Upper lobe of left lung (tissue), 6 donors: ENCODE results near the gene SUSD3. TPM values are rescaled to one million over a fixed set of nuclear protein-coding genes. Genes with fewer than 3 reads are reported as not detected.
A peak's percentile ranks its signal among the peaks of the same experiment; 100 is the strongest.

Experiments used
- ATAC-seq, 2 donors: fragments of 200-7000 bp; cut with Tn5 transposase; one replicate each; pipeline ENCODE4 v1.9.1; 2022; ENCODE audit warnings: mild to moderate bottlenecking in 2 of 2, moderate library complexity in 2 of 2; ENCODE audit not compliant: low FRiP score in 2 of 2
- DNase-seq, 2 donors: peaks; one replicate each; pipeline ENCODE4 v3.0.0-alpha.2; 2019 to 2020
- H3K27ac ChIP-seq, 4 donors: fragments of 200-600 bp; sonication (generic); one replicate each; pipeline ENCODE4 v1.5.1; 2016 to 2019
- H3K27me3 ChIP-seq, 4 donors: fragments of 200-600 bp; sonication (generic); one replicate each; pipeline ENCODE4 v1.5.1; 2017 to 2019
- H3K36me3 ChIP-seq, 4 donors: fragments of 200-600 bp; sonication (generic); one replicate each; pipeline ENCODE4 v1.5.1; 2016 to 2019
- H3K4me1 ChIP-seq, 4 donors: fragments of 200-600 bp; sonication (generic); one replicate each; pipeline ENCODE4 v1.5.1; 2018 to 2019
- H3K4me3 ChIP-seq, 4 donors: fragments of 200-600 bp; sonication (generic); one replicate each; pipeline ENCODE4 v1.5.1; 2017 to 2019; ENCODE audit warnings: mild to moderate bottlenecking in 2 of 4, moderate library complexity in 1 of 4
- H3K9me3 ChIP-seq, 4 donors: fragments of 200-600 bp; sonication (generic); one replicate each; pipeline ENCODE4 v1.5.1; 2018 to 2019
- EP300 ChIP-seq, 4 donors: sonication (generic); formaldehyde crosslinking; IDR thresholded peaks; one replicate each; pipeline ENCODE4 v1.5.1; 2017; ENCODE audit warnings: antibody characterized with exemption in 4 of 4, control low read depth in 2 of 4
- POLR2A ChIP-seq, 4 donors: fragments of 450-650 bp; IDR thresholded peaks; one replicate each; pipeline ENCODE4 v1.5.1; 2016 to 2017; ENCODE audit warnings: antibody characterized with exemption in 4 of 4, mild to moderate bottlenecking in 2 of 4
- POLR2AphosphoS5 ChIP-seq, 2 donors: sonication (generic); formaldehyde crosslinking; IDR thresholded peaks; one replicate each; pipeline ENCODE4 v1.5.1; 2017; ENCODE audit warnings: antibody characterized with exemption in 2 of 2
- WGBS, 2 donors: methylation state at CpG; one replicate each; pipeline ENCODE4 v1.1.5; 2017 to 2018; 5-methylcytosine and 5-hydroxymethylcytosine counted together
- total RNA-seq, 6 donors: library from RNA; depleted of rRNA in 4 of 6; stranded (reverse); fragments of >200 nt in 4 of 6; gene quantifications; one replicate each; pipeline versions ENCODE4 v1.1.0 to v1.2.1, GENCODE V29; 2016 to 2021
- TF ChIP-seq, protein P1 (sequence below), 6 experiments: fragments of 450-650 bp in 4 of 6; fragments of 200-600 bp in 2 of 6; sonication (generic) in 2 of 6; IDR thresholded peaks; one replicate each; pipeline ENCODE4 v1.5.1; 2016 to 2019; ENCODE audit warnings: antibody characterized with exemption in 6 of 6
- donor health status: DM: no; HTN: no; CAD: no; lungs with moderate emphysema.
- donor health status: DM: no; HTN: yes; CAD: no; lungs with severe emphysema.

The SUSD3 gene
- total RNA-seq, 6 donors from 2014 or later: 3.9 to 17.8 (median 5.2) TPM

DNA sequence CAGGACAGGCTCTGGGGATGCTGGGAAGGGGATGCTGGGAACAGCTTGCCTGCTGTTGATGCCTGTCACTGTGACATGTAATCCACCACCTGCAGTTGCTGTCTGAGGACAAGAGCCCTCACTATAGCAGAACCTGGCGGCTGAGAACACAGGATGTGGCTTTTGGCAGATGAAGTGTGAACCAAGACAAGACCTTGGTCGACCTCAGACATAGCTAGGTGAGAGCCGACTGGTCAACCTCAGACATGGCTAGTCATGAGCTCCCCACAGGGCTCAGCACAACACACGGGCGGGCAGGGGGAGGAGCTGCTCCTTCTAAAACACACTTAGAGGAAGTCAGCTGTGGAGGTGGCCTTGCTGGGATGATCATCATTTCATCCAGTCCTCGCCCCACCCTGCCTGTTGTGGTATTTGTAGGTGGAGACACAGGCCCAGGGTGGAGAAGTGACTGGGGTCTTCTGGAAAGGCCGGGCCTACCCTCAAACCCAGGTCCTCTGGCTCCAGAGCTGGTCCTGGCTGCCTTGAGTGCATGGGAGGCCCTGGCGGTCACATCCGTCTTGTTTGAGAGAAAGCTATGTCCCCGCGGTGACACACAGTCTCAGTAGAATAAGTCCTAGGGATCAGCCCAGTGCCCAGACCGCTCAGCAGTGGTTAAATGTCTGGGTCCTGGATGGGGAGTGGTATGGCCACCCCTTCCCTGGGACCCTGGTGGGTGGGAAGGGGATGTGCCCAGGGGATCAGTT lies 6.1 kb downstream of the SUSD3 start:
- Histone ChIP-seq H3K4me1 (peaks cover 2 to 21% (median 16%) of the 10 kb centered on the region in 4 donors), H3K27ac (peak overlapping the region in 1 of 4 donors; percentile 48), H3K4me3 (no peak overlapping the region), H3K27me3 (no peaks in the 10 kb centered on the region), H3K36me3 (no peaks in the 10 kb centered on the region), H3K9me3 (no peaks in the 10 kb centered on the region)
- TF ChIP-seq POLR2AphosphoS5 (IDR thresholded peaks at IDR 0.05): peak in 1 of 2 donors; percentile 12
- TF ChIP-seq, protein P1, sequence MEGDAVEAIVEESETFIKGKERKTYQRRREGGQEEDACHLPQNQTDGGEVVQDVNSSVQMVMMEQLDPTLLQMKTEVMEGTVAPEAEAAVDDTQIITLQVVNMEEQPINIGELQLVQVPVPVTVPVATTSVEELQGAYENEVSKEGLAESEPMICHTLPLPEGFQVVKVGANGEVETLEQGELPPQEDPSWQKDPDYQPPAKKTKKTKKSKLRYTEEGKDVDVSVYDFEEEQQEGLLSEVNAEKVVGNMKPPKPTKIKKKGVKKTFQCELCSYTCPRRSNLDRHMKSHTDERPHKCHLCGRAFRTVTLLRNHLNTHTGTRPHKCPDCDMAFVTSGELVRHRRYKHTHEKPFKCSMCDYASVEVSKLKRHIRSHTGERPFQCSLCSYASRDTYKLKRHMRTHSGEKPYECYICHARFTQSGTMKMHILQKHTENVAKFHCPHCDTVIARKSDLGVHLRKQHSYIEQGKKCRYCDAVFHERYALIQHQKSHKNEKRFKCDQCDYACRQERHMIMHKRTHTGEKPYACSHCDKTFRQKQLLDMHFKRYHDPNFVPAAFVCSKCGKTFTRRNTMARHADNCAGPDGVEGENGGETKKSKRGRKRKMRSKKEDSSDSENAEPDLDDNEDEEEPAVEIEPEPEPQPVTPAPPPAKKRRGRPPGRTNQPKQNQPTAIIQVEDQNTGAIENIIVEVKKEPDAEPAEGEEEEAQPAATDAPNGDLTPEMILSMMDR (IDR thresholded peaks at IDR 0.05): no peak
- WGBS, 2 donors: 52 to 64% methylated on average over 7 to 12 of the region's 12 CpGs
- ATAC-seq (peak; percentile 52 to 70), DNase-seq (peak in 1 of 2 donors; percentile 65)

DNA sequence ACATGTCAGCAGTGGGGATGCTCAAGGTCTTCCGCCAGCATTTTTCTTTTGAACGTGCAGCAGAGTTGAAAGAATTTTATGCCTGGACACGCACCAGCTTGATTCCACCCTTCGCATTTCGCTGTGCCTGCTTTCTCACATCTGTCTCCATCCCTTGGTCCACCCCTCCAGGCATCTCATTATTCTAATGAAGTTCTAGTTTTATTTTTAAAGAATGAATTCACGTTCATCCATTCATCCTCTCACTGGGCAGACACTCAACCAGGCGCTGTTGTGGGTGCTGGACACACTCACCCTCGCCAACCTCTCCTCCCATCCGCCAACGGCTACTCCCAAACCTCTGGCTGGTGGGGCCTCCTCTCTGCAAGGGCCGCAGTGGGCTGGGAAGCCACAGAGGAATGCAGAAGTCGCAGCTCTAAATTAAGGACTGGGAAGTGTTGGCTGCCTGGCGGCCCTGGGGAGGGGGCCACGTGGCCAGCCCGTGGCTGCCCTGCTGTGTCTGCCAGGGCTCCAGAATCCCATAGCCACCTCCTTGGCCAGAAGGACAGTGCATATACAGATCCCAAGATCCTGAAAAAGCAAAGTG lies 6.7 kb downstream of the SUSD3 start:
- H3K4me1 ChIP-seq: peaks cover 0 to 15% (median 9%) of the 10 kb centered on the region in 4 donors
- 60 to 77% methylated on average over 11 to 15 of the region's 15 CpGs for WGBS, 2 donors
- TF ChIP-seq, protein P1 (IDR thresholded peaks at IDR 0.05): no peak
- TF ChIP-seq POLR2AphosphoS5 (IDR thresholded peaks at IDR 0.05) (no peak), EP300 (IDR thresholded peaks at IDR 0.05) (no peak), POLR2A (IDR thresholded peaks at IDR 0.05) (no peak)
- no peaks in the 10 kb centered on the region for H3K9me3 ChIP-seq
- H3K36me3 ChIP-seq: no peaks in the 10 kb centered on the region
- H3K27me3 ChIP-seq: no peaks in the 10 kb centered on the region
- H3K4me3 ChIP-seq: no peak overlapping the region
- no peak for DNase-seq
- ATAC-seq: peak in 1 of 2 donors; percentile 24
- H3K27ac ChIP-seq: no peak overlapping the region

DNA sequence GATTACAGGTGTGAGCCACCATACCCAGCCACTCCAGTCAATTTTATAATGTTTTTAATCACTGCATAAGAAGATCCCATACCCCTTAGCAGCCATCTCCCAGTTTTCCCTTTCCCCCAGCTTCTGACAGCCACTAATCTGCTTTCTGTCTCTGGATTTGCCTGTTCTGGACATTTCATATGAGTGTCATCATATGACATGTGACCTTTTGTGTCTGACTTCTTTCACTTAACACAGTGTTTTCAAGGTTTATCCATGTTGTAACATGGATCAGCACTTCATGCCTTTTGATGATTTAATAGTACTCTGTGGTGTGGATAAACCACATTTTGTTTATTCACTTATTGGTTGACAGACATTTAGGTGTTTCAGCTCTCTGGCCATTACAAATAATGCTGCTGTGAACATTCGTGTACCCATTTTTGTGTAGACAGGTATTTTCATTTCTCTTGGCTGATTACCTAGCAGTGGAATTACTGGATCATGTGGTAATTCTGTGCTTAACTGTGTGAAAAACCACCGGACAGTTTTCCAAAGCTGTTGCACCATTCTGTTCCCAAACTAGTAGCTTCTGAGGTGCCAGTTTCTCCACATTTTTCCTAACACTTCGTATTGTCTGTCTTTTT lies 8.6 kb downstream of the SUSD3 start:
- Histone ChIP-seq H3K36me3 (no peaks in the 10 kb centered on the region), H3K27ac (no peak overlapping the region), H3K4me1 (peaks cover 0 to 6% (median 1%) of the 10 kb centered on the region in 4 donors), H3K9me3 (no peaks in the 10 kb centered on the region), H3K27me3 (no peaks in the 10 kb centered on the region), H3K4me3 (no peak overlapping the region)
- TF ChIP-seq POLR2A (IDR thresholded peaks at IDR 0.05): no peak
- TF ChIP-seq POLR2AphosphoS5 (IDR thresholded peaks at IDR 0.05): no peak
- TF ChIP-seq EP300 (IDR thresholded peaks at IDR 0.05): no peak
- TF ChIP-seq, protein P1 (IDR thresholded peaks at IDR 0.05): no peak
- no peak for ATAC-seq
- DNase-seq: no peak
- WGBS, 2 donors: 75 to 88% methylated on average over 3 of the region's 3 CpGs

DNA sequence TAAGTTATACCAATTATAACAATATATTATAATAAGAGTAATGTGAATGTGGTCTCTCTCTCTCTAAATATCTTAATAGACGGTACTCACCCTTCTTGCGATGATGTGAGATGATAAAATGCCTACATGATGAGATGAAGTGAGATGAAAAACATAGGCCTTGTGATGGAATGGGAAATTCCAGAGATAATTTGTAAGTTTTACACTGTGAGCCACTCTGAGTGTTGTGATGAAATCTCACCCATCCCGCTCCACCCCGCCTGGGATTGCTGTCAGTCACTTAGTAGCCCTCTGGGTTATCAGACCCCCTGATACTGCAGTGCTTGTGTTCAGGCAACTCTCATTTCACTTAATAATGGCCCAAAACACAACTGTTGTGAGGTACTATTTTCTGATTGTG lies 10.5 kb downstream of the SUSD3 start:
- ATAC-seq: no peak
- TF ChIP-seq POLR2A (IDR thresholded peaks at IDR 0.05) (no peak), EP300 (IDR thresholded peaks at IDR 0.05) (no peak), POLR2AphosphoS5 (IDR thresholded peaks at IDR 0.05) (no peak)
- TF ChIP-seq, protein P1 (IDR thresholded peaks at IDR 0.05): no peak
- 86 to 91% methylated on average over 4 of the region's 4 CpGs for WGBS, 2 donors
- Histone ChIP-seq H3K9me3 (no peaks in the 10 kb centered on the region), H3K36me3 (no peaks in the 10 kb centered on the region), H3K4me3 (no peak overlapping the region), H3K4me1 (peaks cover 0 to 3% (median 1%) of the 10 kb centered on the region in 4 donors), H3K27me3 (no peaks in the 10 kb centered on the region), H3K27ac (no peak overlapping the region)
- no peak for DNase-seq
